ENCODE data around the gene DSCAM.

Gene DSCAM

DNA sequence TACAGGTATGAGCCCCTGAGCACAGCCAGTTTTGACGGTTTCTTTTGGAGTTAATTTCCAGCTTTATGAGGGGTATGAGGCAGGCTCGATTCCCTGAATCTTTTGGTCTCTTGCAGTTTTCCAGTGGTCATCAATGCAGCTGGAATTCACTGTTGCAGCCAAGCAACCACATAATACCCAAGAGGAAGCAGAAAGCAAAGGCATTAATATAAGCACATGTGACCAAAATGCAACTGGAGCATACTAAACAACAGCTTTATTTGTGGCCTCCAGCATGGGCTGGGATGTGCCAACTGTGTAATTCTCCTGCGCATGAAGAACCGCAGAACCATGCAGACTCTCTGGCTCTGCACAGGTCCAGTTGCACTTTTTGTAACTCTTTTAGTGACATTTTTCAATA is 33.0 kb downstream of the DSCAM start:
- Histone ChIP-seq H3K4me1 (ENCODE audit: insufficient read depth, low read length) (no peaks in the 10 kb centered on the region), H3K36me3 (ENCODE audit: insufficient read depth, low read length) (no peaks in the 10 kb centered on the region), H3K9me3 (ENCODE audit: insufficient read depth, low read depth, low read length) (no peaks in the 10 kb centered on the region), H3K27me3 (ENCODE audit: insufficient read depth, low read length) (no peaks in the 10 kb centered on the region), H3K4me3 (ENCODE audit: low read length) (no peak overlapping the region), H3K9ac (ENCODE audit: low read depth, low read length) (no peak overlapping the region), H3K27ac (ENCODE audit: low read depth, low read length) (no peak overlapping the region)
- WGBS = 97% methylated on average over 4 of the region's 4 CpGs

DNA sequence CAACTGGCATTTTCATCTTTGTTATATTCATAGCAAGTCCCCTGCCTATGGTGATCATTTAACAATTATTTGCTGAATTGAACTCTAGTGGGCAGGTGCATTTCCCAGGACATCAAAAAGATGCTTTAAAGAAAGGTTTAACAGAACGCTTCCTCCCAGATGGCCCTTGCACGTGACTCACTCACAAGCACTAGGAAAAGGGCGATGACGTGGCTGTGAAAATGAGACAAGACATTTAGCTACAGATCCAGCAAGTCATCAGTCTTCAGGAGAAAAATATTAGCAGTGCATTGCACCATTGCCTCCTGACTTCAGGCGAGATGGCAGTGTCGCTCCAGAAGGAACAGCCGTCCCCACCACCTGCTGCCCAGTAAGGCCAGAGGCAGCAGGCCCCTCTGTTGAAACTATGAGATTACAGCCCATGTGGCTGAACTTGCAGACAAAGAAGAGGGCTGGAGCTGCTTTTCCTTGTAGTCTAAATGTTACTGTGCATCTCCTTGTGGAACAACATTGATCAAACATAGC is 37.2 kb downstream of the DSCAM start:
- WGBS = 97% methylated on average over 7 of the region's 7 CpGs
- Histone ChIP-seq H3K27me3 (ENCODE audit: insufficient read depth, low read length) (no peaks in the 10 kb centered on the region), H3K4me1 (ENCODE audit: insufficient read depth, low read length) (no peaks in the 10 kb centered on the region), H3K9ac (ENCODE audit: low read depth, low read length) (no peak overlapping the region), H3K9me3 (ENCODE audit: insufficient read depth, low read depth, low read length) (no peaks in the 10 kb centered on the region), H3K27ac (ENCODE audit: low read depth, low read length) (no peak overlapping the region), H3K36me3 (ENCODE audit: insufficient read depth, low read length) (no peaks in the 10 kb centered on the region), H3K4me3 (ENCODE audit: low read length) (no peak overlapping the region)

DNA sequence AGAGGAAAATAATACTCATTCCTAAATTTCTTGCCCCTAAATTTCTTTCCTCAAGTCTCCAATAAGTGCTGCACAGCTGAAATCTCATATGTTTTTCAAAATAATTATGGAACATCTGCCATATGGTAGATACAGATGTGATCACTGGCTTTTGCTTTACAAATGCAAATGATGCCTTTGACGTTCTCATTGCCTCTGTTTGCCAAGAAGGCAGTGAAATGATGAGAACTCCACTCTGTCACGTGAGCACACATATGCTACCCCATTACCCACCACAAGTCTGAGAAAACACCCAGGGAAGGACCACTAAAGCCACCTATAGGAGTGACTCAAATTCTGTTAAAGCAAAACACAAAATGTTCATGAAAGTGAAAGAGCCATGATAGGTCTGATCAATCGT is 43.9 kb downstream of the DSCAM start:
- H3K4me3 ChIP-seq (ENCODE audit: low read length) = no peak overlapping the region
- H3K9me3 ChIP-seq (ENCODE audit: insufficient read depth, low read depth, low read length) = peaks cover 37% of the 10 kb centered on the region
- no peaks in the 10 kb centered on the region for H3K4me1 ChIP-seq (ENCODE audit: insufficient read depth, low read length)
- no peak overlapping the region for H3K27ac ChIP-seq (ENCODE audit: low read depth, low read length)
- H3K36me3 ChIP-seq (ENCODE audit: insufficient read depth, low read length) = no peaks in the 10 kb centered on the region
- no peaks in the 10 kb centered on the region for H3K27me3 ChIP-seq (ENCODE audit: insufficient read depth, low read length)
- H3K9ac ChIP-seq (ENCODE audit: low read depth, low read length) = no peak overlapping the region
- WGBS = 78% methylated on average over 3 of the region's 3 CpGs

DNA sequence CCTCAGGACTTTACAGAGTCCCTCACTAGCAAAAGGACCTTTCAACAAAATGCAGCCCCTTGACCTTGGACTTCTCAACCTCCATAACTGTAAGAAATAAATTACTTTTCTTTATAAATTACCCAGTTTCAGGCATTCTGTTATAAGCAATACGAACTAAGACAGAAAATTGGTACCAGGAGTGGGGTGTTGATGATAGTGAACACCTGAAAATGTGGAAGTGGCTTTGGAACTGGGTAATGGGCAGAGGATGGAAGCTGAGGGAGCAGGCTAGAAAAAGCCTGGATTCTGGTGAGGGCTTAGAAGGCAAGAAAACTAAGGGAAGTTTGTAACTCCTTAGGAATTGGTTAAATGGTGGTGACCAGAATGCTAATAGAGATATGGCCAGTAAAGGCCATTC is 46.8 kb downstream of the DSCAM start:
- Histone ChIP-seq H3K4me3 (ENCODE audit: low read length) (no peak overlapping the region), H3K9ac (ENCODE audit: low read depth, low read length) (no peak overlapping the region), H3K9me3 (ENCODE audit: insufficient read depth, low read depth, low read length) (peaks cover 38% of the 10 kb centered on the region), H3K27ac (ENCODE audit: low read depth, low read length) (no peak overlapping the region), H3K36me3 (ENCODE audit: insufficient read depth, low read length) (no peaks in the 10 kb centered on the region), H3K4me1 (ENCODE audit: insufficient read depth, low read length) (no peaks in the 10 kb centered on the region), H3K27me3 (ENCODE audit: insufficient read depth, low read length) (no peaks in the 10 kb centered on the region)
- 95% methylated on average over 1 of the region's 1 CpG for WGBS

DNA sequence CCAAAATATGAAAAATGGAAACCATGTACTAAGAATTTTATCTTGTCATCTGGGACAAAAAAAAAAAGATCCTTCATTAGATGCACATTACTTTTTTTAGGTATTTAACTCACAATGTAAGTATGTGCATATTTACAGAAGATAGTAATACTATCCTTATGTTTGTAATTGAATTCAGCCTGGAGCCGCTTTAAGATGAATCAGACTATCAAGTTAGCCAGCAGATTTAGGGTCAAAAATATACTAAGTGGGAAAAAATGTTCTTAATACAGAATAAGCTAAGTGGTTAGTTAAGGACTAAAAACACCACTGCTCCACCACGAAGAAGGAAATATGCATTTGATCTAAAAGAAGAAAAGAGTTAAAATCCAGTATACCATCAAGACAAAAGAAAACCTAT is 49.1 kb downstream of the DSCAM start:
- Histone ChIP-seq H3K27me3 (ENCODE audit: insufficient read depth, low read length) (no peaks in the 10 kb centered on the region), H3K36me3 (ENCODE audit: insufficient read depth, low read length) (no peaks in the 10 kb centered on the region), H3K27ac (ENCODE audit: low read depth, low read length) (no peak overlapping the region), H3K4me3 (ENCODE audit: low read length) (no peak overlapping the region), H3K9ac (ENCODE audit: low read depth, low read length) (no peak overlapping the region), H3K9me3 (ENCODE audit: insufficient read depth, low read depth, low read length) (peaks cover 38% of the 10 kb centered on the region), H3K4me1 (ENCODE audit: insufficient read depth, low read length) (no peaks in the 10 kb centered on the region)
- WGBS = 100% methylated on average over 1 of the region's 2 CpGs

DNA sequence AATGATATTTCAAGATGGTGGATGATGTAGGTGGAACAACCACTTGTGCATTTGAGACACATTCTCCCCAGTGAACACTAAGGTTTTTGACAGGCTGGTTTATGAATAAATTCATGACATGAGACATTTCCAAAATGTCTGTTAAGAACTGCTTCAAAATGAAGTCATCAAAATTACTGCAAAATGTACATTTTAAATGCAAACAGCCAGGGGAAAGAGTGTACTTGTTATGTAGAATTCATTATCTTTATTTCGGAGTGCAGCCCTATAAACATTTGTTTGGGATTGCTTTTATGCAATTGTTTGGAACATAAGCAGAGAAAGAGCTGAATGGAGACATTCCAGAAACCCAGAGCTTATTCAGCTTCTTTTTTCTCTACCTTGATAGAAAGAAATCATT is 49.5 kb downstream of the DSCAM start:
- 100% methylated on average over 1 of the region's 1 CpG for WGBS

DNA sequence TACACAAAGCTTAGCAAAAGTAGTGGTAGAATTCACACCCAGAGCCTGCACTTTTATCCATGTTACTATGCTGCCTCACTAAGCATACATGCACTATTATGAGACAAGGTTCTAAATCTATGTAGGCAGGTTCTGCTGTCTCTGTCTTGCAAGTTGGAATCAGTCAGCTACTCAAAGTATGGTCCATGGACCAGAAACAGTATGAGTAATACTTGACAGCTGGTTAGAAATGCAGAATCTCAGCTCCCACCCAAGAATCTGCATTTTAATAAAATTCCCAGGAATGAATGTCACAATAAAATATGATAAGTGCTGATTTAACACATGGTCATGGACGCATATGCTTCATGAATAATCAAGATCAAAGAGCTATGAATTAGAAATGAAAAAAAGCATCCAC is 50.5 kb downstream of the DSCAM start:
- Histone ChIP-seq H3K27ac (ENCODE audit: low read depth, low read length) (no peak overlapping the region), H3K4me3 (ENCODE audit: low read length) (no peak overlapping the region), H3K9me3 (ENCODE audit: insufficient read depth, low read depth, low read length) (peaks cover 32% of the 10 kb centered on the region), H3K36me3 (ENCODE audit: insufficient read depth, low read length) (no peaks in the 10 kb centered on the region), H3K9ac (ENCODE audit: low read depth, low read length) (no peak overlapping the region), H3K4me1 (ENCODE audit: insufficient read depth, low read length) (no peaks in the 10 kb centered on the region), H3K27me3 (ENCODE audit: insufficient read depth, low read length) (no peaks in the 10 kb centered on the region)
- WGBS = 100% methylated on average over 1 of the region's 1 CpG

More for the DNA sequence above, 49.5 kb downstream of the DSCAM start:
- H3K4me3 ChIP-seq (ENCODE audit: low read length) = no peak overlapping the region
- peaks cover 38% of the 10 kb centered on the region for H3K9me3 ChIP-seq (ENCODE audit: insufficient read depth, low read depth, low read length)
- no peak overlapping the region for H3K9ac ChIP-seq (ENCODE audit: low read depth, low read length)
- no peaks in the 10 kb centered on the region for H3K27me3 ChIP-seq (ENCODE audit: insufficient read depth, low read length)
- H3K36me3 ChIP-seq (ENCODE audit: insufficient read depth, low read length) = no peaks in the 10 kb centered on the region
- no peak overlapping the region for H3K27ac ChIP-seq (ENCODE audit: low read depth, low read length)
- H3K4me1 ChIP-seq (ENCODE audit: insufficient read depth, low read length) = no peaks in the 10 kb centered on the region

DNA sequence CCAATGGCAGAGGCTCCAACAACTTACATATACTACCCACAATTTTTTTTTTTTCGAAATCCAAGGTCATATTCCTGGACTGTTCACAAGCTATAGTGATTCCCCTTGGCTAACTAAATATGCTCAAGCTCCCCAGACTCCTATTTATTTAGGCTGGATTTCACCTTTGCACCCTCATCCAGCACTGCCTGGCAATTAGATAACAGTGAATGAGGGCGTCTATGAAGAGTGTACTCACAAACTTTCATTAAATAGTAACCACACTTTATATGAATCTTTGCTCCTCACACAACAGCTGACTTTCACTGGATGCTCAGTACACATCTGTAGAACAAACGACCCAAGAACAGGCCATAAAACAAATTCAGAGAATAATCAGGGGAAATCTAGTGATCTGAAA is 51.6 kb downstream of the DSCAM start:
- H3K27me3 ChIP-seq (ENCODE audit: insufficient read depth, low read length) = no peaks in the 10 kb centered on the region
- 97% methylated on average over 3 of the region's 3 CpGs for WGBS
- H3K4me1 ChIP-seq (ENCODE audit: insufficient read depth, low read length) = no peaks in the 10 kb centered on the region
- no peaks in the 10 kb centered on the region for H3K36me3 ChIP-seq (ENCODE audit: insufficient read depth, low read length)
- H3K4me3 ChIP-seq (ENCODE audit: low read length) = no peak overlapping the region
- no peak overlapping the region for H3K9ac ChIP-seq (ENCODE audit: low read depth, low read length)
- H3K9me3 ChIP-seq (ENCODE audit: insufficient read depth, low read depth, low read length) = peaks cover 22% of the 10 kb centered on the region
- no peak overlapping the region for H3K27ac ChIP-seq (ENCODE audit: low read depth, low read length)

DNA sequence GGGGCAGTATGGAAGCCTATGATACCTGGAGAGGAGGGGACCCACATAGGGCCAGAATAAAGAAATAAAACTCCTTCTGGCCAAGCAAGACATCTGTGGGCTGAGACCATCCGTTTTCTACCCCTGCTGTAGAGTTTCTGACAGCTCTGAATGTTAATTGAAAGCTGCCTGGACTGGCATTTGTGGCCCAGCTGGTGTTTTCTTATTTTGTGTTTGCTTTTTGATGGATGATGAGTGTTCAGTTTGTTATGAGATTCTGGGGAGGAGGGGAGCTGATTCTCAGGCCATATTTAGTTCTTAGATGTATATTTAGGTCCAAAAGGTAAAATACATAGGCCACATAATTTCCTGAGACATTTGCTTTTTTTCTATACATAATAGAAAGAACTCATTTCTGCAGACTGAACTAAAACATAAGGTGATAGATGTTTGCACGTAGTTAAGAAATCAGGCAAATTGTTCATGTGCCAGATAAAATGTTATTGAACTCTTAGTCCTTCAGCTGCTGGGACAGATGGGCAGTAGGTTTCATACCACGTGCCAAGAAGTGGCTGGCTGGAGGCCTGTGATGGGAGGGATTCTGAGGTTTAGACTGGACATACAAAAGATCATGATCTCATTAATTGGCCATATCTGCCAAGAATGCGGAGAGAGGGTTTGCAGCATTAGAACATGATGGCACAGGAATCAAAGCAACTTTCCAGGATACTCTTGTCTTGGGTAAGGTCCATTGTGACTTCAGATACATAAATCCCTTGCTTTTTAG is 54.1 kb downstream of the DSCAM start:
- H3K4me1 ChIP-seq (ENCODE audit: insufficient read depth, low read length) = no peaks in the 10 kb centered on the region
- 93% methylated on average over 4 of the region's 4 CpGs for WGBS
- no peaks in the 10 kb centered on the region for H3K27me3 ChIP-seq (ENCODE audit: insufficient read depth, low read length)

DNA sequence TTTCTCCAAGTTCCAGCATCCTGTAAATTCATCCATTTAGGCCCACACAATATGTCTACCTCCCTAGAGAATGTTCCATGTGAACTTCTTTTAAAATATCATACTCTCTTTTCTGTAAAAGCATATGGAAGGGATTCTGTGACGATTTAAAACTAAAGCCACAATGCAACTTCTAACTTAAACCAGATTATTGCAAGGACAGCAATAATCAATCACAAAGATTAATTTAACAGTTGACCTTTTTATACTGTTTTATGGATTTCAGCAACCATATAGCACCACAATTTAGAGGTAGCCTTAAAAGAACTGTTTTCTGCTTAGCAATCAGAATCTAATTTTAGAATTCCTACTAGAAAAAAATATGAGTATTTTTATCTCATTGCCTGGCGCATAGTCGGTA is 58.3 kb downstream of the DSCAM start:
- Histone ChIP-seq H3K9ac (ENCODE audit: low read depth, low read length) (no peak overlapping the region), H3K9me3 (ENCODE audit: insufficient read depth, low read depth, low read length) (no peaks in the 10 kb centered on the region), H3K4me1 (ENCODE audit: insufficient read depth, low read length) (no peaks in the 10 kb centered on the region), H3K4me3 (ENCODE audit: low read length) (no peak overlapping the region), H3K27me3 (ENCODE audit: insufficient read depth, low read length) (no peaks in the 10 kb centered on the region), H3K36me3 (ENCODE audit: insufficient read depth, low read length) (no peaks in the 10 kb centered on the region), H3K27ac (ENCODE audit: low read depth, low read length) (no peak overlapping the region)
- 100% methylated on average over 3 of the region's 3 CpGs for WGBS

More for the DNA sequence above, 54.1 kb downstream of the DSCAM start:
- Histone ChIP-seq H3K27ac (ENCODE audit: low read depth, low read length) (no peak overlapping the region), H3K9me3 (ENCODE audit: insufficient read depth, low read depth, low read length) (no peaks in the 10 kb centered on the region), H3K4me3 (ENCODE audit: low read length) (no peak overlapping the region), H3K36me3 (ENCODE audit: insufficient read depth, low read length) (no peaks in the 10 kb centered on the region), H3K9ac (ENCODE audit: low read depth, low read length) (no peak overlapping the region)

DNA sequence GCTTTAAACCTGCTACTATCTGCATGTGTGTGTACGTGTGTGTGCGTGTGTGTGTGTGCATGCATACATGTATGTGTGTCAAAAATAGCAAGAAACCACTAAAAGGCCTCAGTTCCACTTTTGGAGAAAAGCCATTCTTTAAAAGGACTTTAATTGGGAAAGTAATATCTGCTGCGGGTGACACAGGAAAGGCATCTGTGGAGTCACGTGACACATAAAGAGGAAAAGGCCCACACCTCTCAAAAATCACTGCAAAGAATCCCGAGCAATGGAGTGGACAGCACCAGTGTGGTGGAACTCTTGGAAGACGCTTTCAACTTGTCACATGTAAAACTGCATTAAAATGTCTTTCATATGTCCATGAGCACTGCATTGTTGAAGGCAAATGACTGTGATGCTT is 63.6 kb downstream of the DSCAM start:
- no peaks in the 10 kb centered on the region for H3K9me3 ChIP-seq (ENCODE audit: insufficient read depth, low read depth, low read length)
- no peak overlapping the region for H3K27ac ChIP-seq (ENCODE audit: low read depth, low read length)
- no peak overlapping the region for H3K4me3 ChIP-seq (ENCODE audit: low read length)
- WGBS = 97% methylated on average over 6 of the region's 6 CpGs
- no peak overlapping the region for H3K9ac ChIP-seq (ENCODE audit: low read depth, low read length)
- H3K4me1 ChIP-seq (ENCODE audit: insufficient read depth, low read length) = peaks cover 4% of the 10 kb centered on the region; the same call in 1 of the 2 replicates
- H3K36me3 ChIP-seq (ENCODE audit: insufficient read depth, low read length) = no peaks in the 10 kb centered on the region
- H3K27me3 ChIP-seq (ENCODE audit: insufficient read depth, low read length) = no peaks in the 10 kb centered on the region

Data from HUES64 (cell line).